Stimulated activated CD8-positive, alpha-beta memory T cell treated with anti-CD3 and anti-CD28 coated beads, Interleukin-4, amount 100 ng/mL, for 4 hours (primary cell): ENCODE results near the gene SEMA3A.
"Not testable (repeated sequence)": the region's sequence is repeated elsewhere in the genome, so short reads cannot be mapped to it uniquely, and the experiment has no call there.

ENCODE experiments used
- DNase-seq, 2 donors: peaks; one replicate each; pipeline ENCODE4 v3.0.0-alpha.2; 2020; ENCODE audit warnings: low read depth in 2 of 2, low spot score in 1 of 2

The SEMA3A gene

DNA sequence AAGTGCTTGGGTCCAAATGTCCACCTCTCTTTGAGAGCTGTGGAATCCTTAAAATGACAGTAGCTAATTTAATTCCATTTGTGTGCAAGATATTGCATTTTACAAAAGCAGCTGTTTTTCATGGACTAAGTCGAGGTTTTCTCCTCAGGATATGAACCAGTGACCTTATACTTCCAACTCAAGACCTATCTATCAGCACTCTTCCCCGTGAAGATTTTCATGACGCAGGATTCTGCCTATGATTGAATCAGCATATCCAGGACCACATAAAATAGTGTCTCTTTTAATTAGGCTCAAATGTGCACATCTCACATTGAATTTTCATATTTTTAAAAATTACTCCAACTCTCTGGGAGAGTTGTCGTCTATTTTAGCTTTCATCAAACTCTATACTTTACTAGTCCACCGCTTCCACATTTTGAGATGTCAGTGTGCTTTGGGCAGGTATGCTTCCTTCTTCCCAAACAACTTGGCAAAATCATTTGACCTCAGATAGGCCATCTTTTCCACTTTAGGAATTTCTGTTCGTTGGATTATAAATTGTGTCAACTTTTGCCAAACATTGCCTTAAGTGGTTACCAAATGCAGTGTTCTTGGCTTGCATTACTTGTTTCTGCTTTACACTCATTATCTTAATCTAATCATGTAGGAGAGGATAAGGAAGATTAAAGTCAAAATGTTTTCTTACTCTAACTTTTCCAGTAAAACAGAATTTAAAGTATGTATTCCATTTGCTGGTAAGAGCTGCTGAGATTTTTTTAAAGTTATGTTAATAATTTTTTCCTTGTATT is 39.4 kb downstream of the SEMA3A start:
- DNase-seq: no peak

DNA sequence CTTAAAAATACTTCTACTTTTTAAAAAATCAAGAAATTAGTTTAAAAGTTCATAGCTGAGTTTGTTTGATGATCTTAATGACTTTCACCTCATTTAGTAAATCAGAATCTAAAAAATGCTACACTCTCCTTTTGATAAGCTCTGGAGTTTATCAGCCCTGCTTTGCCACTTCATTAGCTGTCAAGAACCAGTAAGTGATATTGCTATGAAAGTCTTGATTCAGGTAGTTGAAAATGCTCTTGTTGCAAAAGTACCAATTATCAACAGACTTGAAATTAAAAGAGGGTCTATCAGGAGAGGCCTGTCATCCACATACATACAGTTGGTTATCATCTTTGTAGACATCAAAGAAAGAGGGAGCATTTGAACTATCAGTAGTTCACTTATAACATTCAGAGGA is 41.6 kb downstream of the SEMA3A start:
- no peak for DNase-seq

DNA sequence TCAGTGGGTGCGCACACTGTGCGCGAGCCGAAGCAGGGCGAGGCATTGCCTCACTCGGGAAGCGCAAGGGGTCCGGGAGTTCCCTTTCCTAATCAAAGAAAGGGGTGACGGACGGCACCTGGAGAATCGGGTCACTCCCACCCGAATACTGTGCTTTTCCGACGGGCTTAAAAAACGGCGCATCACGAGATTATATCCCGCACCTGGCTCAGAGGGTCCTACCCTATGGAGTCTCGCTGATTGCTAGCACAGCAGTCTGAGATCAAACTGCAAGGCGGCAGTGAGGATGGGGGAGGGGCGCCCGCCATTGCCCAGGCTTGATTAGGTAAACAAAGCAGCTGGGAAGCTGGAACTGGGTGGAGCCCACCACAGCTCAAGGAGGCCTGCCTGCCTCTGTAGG is 44.2 kb downstream of the SEMA3A start:
- DNase-seq: not testable (repeated sequence)

DNA sequence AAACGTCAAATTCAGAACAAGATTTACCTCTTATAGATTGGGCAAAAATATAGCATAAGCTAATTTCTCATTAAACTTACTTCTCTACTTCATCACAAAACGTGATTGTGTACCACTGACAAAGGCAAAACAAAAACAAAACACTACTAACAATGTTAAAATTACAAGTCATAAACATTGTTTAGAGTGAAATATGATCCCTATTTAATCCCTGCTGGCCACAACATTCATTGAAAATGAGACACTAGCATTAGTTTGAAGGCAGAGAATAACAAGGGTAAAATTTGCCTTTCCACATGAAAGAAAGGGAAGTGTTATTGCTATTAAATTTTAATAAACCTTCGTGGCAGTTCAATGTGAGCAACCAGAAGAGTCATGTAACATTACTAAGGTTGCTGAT is 45.0 kb downstream of the SEMA3A start:
- no peak for DNase-seq

DNA sequence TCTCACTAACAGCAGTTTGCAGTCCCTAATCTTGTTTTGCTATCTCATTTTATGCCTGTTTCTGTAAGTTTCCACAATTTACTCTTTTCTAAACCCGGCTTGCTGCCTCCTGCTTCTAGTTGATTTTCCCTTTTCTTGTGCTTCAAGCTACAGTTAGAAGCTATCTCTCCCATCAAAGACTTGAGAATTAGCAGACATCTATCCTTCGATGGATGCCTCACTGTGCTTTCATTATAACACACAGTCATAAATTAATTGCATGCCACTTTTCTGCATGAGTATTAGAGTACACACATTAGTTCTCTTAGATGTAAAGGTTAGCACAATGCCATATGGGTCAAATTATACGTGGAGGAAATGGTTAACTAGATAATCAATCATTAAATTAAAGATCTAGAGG is 48.7 kb downstream of the SEMA3A start:
- DNase-seq: no peak

DNA sequence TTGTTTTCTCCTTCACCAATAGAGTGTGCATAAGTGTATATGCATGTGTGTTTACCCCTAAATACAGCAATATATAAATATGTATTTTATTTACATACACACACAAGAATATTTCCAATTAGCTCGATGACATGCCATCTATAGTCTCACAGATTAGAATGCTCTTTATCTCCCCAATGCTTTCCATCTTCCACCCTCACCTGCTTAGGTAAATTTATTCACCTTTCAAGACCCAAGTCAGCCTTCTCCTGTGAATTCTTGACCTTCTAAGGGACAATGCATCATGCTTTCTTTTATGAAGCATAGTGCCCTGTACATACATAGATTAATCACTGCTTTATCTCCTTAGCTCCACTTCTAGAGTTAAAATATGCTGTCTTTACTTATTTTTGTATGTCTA is 49.7 kb downstream of the SEMA3A start:
- no peak for DNase-seq

DNA sequence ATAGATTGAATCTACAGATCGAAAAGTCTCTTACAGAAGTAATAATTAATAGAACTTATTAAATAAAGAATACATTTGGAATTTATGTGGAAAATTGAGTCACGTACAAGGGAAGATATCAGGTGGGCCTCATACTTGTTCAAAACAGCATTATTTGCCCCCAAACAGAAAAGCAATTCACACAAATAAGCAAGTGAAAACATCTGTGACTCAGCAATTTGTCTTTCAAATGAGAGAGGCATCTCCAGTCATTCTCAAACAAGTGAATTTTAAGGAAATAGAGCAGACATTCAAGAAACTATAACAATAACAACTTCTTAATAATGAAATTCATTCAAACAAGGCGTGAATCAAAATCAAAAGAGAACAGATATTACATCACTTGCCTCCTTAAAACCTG is 50.1 kb downstream of the SEMA3A start:
- no peak for DNase-seq

DNA sequence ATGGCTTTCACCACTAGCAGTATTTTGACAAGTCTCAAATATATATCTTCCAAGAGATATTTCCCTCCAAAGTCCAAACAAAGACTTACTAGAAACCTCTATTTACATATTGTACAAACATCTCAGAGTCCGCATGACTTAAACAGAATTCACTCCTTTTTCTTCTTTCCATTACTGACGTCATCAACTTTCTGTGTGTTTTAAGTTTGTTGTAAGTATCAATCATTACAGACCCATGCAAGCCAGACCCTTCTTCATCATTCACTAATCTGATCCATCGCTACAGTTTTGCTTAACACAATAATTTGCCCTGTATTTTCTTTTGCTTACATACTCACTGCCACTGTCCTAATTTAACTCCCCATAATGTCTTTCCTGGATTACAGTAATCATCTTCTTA is 51.9 kb downstream of the SEMA3A start:
- DNase-seq: no peak

DNA sequence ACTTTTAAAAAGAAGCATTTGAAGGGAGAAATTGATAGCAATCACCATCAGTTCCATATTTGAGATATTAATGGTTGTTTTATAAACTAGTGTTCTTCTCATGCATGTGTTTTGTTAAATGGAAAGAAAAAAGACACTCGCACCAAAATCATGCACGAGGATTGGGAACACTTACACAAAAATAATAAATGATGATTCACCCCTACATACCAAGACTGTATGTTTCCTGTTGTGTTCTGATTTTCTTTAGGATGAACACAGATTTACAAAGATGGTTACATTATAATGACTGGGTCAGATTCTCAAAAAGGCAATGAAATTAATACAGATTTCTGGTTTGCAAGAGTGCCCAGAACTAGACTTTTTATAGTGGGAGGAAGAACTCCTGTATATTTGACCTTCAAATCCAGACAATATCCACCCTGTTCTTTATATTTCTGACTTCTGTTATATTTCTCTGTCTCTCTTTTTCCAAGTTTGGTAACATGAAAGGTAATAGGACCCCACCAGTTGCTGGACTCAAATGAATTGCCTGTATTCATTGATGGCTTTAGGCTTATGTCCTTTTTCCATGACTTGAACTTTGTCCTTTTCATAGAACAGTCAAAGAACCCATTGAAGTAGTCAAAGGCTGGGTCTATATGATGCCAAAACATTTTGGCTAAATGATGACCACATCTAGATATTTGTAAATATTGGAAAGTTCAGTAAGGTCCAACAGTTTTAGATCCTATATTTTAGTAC is 54.4 kb downstream of the SEMA3A start:
- no peak for DNase-seq

DNA sequence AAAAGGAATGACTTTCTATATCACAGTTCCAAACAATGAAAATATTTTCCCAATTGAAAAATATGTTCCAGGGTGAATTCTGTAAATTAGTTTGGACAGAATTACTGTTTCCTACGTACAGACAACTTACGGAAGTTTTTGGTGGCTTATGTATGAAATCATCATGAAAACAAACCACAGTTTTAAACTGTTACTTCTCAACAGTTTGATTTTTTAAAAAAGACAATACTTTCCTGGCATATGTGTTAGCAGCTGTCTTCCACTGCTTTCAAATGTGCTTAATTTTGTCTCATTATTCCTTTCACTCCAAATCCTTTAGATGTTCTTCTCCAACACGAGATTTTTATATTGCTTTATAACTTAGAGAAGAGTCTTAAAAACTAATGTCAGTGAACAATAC is 56.2 kb downstream of the SEMA3A start:
- no peak for DNase-seq

DNA sequence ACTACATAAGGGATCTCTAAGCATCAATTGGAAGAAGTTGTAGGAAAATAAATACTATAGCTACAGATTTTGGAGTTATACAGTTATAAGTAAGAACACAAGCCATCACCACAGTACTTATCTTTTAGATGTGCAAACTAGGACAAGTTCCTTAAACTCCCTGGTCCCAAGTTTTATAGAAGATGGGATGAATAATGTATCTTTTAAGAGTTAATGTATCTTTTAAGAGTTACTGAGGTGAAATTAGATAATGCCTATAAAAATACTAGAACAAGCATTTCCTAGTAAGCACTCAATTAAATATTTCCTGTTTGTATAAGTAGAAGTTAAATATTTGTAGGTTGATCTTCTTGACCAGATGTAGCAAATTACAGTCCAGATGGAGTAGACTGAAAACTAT is 56.8 kb downstream of the SEMA3A start:
- no peak for DNase-seq

DNA sequence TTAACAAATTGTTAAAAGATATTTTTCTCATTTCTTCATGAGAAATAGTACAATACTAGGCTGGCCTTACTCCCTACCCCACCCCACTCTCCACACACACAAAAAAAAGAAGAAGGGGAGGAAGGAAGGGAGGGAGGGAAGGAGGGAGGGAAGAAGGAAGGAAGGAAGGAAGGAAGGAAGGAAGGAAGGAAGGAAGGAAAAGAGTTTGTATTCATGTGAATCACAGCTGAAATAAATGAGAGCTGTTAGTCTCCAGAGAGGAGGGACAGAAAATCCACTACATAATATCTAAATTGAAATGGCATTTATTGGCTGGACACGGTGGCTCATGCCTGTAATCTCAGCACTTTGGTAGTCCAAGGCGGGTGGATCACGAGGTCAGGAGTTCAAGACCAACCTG is 57.8 kb downstream of the SEMA3A start:
- no peak for DNase-seq

DNA sequence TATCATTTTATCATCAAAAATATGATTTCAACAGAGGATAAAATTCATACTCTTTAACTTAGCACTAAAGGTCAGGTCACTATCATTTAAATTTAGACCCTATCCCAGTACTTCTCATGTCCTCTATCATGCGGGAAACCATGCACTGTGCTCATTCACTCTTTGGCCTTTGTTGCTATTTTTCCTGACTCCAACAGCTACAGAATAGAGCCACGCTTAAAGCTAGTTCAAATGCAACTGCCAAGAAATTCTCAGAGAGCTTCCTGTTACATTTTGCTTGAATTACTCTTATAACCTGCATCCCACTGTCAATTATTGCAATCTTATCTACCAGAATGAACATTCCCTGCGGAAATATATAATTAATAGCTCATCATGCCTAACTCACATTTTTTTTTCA is 58.3 kb downstream of the SEMA3A start:
- no peak for DNase-seq

DNA sequence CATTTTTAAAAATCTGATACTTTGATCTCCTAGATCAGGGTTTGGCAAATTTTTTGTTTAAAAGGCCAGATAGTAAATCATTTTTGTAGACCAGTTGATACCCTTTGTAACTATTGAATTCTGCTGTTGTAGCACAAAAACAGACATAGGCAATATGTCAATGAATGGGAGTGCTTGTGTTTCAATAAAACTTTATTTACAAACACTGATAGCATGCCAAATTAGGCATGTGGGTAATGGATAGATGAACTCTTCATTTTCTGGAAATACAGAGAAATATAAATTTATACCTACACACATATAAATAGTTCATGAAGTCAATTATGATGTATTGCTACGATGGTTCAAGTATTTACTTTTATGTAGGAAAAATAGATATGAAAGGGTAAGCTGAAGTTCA is 60.4 kb downstream of the SEMA3A start:
- DNase-seq: no peak

DNA sequence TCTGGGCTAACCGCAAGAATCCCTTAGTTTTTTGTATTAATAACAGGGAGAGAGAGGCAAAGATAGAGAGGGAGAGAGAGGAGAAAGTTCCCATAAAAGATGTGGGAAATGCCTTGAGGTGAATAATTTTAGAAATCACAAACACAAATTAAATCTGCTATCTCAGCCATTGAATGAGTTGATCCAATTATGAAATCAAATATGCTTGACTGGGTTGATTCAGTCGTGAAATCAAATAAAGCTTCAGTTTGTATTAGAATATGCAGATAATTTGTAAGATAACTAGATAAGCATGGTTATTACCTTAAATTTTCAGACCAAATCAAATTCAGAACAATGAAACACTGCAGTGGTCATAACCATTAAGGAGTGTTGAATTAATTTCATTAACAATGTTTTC is 68.9 kb downstream of the SEMA3A start:
- DNase-seq: no peak

DNA sequence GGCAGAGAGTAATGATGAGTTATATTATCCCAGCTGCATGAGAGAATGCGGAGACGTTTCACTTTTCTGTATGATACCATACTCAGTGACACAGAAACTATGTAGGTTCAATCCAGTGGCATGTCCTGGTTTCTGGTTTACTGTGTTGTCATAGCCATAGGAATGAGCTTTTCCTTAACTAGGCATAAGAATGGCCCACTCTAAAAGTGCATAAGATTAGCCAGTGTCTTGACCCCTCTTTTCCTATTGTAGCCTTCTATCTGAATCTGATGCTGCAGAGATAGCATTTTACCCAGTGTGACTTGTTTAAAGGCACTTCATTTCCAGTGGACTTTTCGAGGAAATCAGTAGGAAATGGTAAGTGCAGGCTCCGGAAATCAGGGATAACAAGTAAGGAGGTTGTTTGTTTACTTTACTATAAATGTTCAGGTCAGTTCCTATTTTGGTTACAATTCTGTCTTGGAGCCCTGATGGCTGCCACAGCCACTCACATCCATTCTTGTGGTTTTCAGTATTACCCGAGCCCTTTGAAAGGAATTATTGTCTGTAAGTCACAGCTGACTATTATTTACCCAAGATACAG is 70.5 kb downstream of the SEMA3A start:
- DNase-seq: no peak

DNA sequence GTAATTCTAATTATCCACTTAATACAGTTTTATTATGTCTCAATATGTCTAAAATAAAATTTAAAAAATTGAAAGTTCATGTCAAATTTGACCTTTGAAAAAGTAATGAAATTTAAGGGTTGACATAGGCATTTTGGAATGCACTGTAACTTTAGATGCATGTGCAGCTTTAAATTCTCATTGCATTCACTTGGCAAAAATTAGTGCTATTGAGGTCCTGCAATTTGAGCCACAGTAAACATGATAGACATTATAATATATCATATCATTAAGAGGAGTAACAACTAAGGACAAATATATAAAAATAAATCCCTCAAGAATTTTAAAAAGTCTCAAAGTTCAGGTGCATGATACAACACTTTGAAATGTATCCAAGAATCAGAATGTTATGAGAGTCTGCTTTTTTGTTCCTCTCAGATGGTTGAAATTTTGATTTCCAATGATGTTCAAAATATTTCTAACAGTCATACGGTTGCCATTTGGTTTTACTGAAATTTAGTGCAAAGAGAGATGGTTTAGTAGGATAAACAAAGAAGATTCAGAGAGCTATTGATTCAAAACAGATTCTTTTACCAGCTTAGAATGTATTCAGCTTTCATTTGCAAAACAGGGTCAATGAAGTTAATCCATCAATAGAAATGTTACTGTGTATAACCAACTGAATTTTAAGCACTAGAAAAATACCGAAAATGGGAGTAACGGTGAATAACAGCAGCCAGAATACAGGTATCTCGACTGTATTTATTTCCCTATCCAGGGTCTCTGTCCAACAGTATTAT is 71.8 kb downstream of the SEMA3A start:
- no peak for DNase-seq

DNA sequence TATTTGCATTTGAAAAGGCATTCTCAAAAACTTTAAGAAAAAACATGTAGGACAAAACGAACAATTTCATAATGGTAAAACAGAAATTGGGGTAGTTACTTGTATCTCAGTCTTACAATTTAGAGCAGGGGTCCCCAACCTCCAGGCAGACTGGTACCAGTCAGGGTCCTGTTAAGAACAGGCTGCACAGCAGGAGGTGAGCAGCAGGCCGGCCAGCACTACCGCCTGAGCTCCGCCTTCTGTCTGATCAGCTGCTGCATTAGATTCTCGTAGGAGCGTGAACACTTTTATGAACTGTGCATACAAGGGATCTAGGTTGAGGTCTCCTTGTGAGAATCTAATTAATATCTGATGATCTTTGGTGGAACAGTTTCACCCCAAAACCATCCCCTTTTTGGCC is 77.3 kb downstream of the SEMA3A start:
- DNase-seq: no peak

DNA sequence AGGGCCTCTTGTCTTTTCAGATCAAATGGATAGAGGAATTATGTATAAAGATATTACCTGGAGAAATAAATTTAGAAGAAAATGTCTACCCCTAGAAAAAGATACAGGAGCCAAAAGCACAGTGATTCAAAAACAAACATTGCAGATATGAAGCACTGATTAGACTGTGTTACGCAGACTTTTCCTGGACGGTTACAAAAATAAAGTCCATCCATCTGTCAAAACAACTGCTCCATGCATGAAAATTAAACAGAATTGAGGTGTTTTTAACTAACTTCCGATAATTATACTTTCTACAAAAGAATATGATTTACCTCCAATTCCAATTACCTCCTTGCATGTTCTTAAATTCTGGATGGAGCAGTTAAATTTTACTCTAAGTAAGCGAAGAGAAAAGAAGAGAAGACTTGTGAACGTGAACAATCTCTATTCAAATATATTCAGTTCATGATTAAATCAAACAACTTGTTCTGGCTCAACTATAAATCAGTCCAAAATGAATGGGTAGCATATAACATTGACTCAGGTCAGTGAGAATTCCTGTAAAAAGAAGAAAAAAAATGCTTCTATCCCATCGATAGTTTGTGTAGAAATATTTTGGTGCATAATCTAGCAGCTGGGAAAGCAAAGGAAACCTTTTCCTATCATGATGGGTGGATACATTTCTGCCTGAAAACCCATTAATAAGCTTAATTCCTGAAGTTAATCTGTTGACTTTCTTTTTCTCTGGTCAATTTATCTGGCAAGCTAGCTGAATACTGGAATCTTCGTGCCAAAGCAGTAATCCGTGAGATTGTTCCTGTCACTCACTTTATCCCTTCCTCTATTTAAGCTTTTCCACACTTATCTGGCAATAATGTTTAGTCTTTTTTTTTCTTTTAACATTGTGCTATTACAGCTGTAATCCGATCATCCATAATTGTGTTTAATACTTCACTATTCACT is 80.4 kb downstream of the SEMA3A start:
- DNase-seq: no peak

DNA sequence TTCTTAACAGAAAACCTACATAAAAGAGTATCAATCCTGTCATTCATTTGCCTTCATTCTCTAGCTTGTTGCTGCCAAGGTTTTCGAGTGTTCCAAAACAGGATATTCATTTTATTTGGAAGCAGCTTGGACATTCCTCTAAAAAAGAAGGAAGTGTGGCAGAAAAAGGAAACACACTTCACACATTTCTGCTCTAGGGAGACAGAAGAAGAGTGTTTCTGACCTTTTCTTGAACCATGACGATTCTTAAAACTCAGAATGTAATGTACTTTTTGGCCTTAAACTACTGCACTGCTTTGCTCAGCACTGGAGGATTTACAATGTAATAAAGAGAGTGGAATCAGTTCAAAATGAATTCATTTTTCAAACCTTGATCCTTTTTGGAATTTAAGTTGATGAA is 81.3 kb downstream of the SEMA3A start:
- DNase-seq: no peak

DNA sequence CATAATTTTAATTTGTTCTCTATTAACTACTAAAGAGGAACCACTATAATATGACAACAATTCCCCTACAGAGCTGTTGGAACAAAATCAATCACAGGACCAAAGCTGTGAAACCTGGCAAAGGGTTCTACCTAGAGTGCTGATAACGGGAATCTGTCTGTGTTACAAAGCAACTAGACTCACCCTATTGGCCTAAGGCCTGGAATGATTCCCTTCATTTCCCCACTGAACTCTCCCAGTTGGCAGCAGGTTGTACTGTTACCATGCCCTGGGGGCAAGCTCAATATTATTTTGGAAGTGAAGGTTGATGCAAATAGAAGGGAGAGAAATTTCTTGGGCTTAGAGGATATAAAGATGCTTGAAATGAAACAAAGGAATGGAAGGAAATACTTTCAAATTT is 81.8 kb downstream of the SEMA3A start:
- DNase-seq: no peak
